Measurements from ENCODE around the gene RRM1.

The RRM1 gene

GRCh38 chr11:4185561-4185960, 91.0 kb downstream of the RRM1 start:
- no peak for DNase-seq (ENCODE audit: low read depth in 2 of 2, low spot score in 1 of 2)

GRCh38 chr11:4186464-4187054, 92.0 kb downstream of the RRM1 start:
- DNase-seq (ENCODE audit: low read depth in 2 of 2, low spot score in 1 of 2) = no peak

- DNase-seq (ENCODE audit: low read depth in 2 of 2, low spot score in 1 of 2) = peak; percentile 70 to 71
Measured at GRCh38 chr11:4187055-4187988, 92.7 kb downstream of the RRM1 start.

All from stimulated activated CD8-positive, alpha-beta memory T cell treated with anti-CD3 and anti-CD28 coated beads, Interleukin-4, amount 100 ng/mL, for 1 hour (primary cell).